Measurements from ENCODE around the gene GNA14. TPM values are rescaled to one million over a fixed set of nuclear protein-coding genes. Genes with fewer than 3 reads are reported as not detected.
"Not testable (repeated sequence)": the region's sequence is repeated elsewhere in the genome, so short reads cannot be mapped to it uniquely, and the experiment has no call there.

The GNA14 gene
- total RNA-seq = not detected

DNA sequence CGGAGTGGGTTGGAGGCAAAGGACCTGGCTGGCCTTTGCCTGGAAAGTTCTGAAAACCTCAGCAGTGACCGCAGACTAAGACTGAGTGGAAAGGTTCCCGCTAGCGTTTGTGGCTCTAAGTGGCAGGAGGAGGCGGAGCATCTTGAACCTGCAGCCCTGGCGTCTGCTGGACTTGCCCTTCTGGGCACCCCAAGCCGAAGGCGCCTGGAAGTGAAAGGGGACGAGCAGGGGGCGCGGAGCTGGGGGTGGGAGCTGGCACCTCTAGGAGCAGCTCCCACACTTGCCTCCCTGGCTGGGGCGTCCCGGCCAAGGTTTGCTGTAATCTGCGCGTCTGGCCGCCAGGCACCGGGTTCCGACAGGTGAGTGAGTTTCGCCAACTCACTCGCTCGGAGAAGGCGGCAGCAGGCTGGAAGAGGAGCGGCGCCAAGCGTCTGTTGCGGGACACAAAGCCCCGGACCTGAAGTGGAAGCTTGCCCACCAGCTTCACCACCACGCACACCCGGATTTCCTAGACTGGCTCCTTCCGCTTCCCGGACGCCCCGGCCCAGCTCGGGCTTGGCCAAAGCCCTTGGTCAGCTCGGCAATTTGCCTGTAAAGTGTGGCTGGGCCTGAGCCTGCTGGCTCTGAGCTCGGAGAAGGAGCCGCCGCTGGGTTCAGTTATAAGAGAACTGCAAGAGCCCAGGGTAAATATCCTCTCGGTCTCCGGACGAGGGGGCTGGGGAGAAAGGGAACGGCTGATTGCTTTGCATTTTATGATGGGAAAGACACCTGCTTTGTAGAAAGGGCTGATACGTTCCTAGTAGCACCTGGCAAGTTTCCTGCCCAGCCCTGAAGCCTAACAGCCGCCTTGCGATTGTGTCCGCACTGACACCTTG lies at the start of gene GNA14:
Gene GNA14 (minus strand): TSS at position 89 of the 875 bp plus-strand sequence. CDS start 529 bp downstream, outside the sequence.
- no peak for DNase-seq

DNA sequence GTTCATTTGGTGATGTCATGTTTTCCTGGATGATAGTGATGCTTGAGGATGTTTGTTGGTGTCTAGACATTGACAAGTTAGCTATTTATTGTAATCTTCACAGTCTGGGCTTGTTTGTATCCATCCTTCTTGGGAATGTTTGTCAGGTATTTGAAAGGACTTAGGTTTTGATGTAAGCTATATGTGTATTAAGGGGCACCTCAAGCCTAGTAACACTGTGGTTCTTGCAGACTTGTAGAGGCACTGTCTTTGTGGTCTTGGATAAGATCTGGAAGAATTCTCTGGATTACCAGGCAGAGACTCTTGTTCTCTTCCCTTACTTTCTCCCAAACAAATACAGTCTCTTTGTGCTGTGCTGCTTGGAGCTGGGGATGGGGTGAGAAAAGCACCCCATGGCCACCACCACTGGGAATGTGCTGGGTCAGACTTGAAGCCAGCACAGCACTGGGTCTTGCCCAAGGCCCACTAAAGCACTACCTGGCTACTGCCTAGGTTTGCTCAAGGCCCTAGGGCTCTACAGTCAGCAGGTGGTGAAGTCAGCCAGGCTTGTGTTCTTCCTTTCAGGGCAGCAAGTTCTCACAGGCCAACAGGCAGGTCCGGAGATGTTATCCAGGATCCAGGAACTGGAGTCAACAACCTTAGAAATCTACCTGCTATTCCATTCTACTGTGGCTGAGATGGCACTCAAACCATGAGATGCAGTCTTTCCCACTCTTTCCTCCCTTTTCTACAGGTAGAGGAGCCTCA lies 49.3 kb upstream of the GNA14 start:
- DNase-seq = no peak

DNA sequence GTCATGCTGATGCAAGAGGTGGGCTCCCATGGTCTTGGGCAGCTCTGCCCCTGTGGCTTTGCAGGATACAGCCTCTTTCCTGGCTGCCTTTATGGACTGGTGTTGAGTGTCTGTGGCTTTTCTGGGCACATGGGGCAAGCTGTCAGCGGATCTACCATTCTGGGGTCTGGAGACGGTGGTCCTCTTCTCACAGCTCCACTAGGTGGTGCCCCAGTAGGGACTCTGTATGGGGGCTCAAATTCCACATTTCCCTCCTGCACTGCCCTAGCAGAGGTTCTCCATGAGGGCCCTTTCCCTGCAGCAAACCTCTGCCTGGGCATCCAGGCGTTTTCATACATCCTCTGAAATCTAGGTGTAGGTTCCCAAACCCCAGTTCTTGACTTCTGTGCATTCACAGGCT lies 42.6 kb upstream of the GNA14 start:
- DNase-seq = not testable (repeated sequence)

DNA sequence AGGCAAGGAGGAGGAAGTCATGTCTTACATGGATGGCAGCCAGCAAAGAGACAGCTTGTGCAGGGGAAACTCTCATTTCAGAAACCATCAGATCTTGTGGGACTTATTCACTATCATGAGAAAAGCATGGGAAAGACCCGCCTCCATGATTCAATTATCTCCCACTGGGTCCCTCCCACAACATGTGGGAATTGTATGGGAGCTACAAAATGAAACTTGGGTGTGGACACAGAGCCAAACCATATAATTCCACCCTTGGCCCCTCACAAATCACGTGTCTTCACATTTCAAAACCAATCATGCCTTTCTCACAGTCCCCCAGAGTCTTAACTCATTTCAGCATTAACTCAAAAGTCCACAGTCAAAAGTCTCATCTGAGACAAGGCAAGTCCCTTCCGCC lies 42.0 kb upstream of the GNA14 start:
- not testable (repeated sequence) for DNase-seq

DNA sequence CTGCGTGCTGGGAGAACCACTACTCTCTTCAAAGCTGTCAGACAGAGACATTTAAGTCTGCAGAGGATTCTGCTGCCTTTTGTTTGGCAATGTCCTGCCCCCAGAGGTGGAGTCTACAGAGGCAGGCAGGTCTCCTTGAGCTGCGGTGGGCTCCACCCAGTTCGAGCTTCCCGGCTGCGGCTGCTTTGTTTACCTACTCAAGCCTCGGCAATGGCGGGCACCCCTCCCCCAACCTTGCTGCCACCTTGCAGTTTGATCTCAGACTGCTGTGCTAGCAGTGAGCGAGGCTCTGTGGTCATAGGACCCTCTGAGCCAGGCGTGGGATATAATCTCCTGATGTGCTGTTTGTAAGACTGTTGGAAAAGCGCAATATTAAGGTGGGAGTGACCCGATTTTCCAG lies 39.6 kb upstream of the GNA14 start:
- not testable (repeated sequence) for DNase-seq

DNA sequence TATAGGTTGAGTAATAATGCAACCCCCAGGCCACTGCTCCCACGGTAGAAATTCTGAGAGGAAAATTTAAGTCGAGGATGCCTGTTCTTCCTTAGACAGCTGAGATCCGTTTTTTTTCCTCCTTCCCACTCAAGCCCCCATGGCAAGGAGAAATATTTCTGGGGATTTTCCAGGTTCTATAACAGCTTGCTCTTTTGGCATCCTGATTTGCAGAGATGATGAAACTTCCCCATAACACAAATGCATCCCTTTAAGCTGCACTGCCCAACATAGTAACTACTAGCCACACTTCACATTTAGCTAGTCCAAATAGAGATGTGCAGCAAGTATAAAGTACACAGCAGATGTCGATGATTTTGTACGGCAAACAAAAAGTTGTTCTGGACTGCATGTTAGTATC lies 32.5 kb upstream of the GNA14 start:
- DNase-seq = no peak

DNA sequence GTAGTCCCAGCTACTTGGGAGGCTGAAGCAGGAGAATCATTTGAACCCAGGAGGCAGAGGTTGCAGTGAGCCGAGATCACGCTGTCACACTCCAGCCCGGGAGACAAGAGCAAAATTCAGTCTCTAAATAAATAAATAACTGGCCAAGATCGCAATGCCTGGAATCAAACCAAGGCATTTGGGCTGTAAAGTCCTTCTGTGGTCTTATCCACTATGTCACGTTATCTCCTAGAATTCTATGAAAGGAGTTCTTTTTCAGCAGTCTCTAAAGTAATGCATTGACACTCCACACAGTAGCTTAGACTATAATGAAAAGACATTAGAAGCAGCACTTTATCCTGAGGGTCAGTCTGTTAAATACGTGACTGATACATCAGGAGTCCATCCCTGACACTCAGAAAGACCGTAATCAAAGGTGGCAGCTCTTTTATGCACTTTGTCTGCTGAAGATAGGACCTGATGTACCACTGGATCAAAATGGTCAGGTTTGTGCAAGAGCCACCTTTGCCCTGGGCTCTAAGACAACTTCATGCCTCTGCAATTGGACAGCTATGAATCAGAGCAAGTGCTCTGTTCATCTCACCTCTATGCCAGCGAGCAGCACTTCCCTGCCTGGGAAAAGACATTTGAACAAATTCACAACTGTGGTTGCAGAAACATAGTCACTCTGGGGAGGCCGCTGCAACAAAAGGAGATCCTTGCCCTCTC lies 31.7 kb upstream of the GNA14 start:
- DNase-seq = no peak

DNA sequence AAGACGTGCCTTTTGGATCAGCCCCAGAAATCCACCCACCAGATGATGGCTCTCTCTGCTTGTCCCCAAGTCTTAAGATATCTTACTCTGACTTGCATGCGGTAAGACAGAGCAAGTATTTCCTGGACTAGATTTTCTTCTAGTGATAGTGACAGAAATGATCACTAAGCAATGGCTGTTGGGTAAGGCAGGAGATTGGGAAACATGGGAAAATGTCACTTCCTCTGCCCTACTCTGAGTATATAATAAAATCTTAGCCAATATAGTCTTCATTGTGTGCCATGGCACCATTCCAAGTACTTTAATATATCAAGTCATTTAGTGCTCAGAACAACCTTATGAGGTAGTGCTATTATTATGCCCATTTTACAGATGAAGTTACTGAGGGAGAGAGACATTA lies 31.0 kb upstream of the GNA14 start:
- DNase-seq = no peak

DNA sequence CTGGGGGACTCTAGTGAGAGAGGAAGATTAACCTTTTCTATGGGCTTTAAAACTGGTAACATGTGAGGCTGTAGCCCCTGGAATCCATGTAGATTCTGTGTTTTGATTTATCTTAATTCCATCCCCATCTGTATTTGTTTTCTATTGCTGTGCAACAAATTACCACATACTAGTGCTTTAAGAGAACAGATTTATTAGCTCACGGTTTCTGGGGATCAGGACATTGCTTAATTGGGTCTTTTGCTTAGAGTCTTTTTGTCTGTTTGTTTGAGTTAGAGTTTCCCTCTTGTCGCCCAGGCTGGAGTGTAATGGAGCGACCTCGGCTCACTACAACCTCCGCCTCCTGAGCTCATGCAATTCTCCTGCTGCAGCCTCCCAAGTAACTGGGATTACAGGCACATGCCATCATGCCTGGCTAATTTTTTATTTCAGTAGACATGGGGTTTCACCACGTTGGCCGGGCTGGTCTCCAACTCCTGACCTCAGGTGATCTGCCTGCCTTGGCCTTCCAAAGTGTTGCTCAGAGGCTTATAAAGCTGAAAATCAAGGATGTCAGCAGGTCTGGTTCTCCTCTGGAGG lies 29.9 kb upstream of the GNA14 start:
- DNase-seq = no peak

DNA sequence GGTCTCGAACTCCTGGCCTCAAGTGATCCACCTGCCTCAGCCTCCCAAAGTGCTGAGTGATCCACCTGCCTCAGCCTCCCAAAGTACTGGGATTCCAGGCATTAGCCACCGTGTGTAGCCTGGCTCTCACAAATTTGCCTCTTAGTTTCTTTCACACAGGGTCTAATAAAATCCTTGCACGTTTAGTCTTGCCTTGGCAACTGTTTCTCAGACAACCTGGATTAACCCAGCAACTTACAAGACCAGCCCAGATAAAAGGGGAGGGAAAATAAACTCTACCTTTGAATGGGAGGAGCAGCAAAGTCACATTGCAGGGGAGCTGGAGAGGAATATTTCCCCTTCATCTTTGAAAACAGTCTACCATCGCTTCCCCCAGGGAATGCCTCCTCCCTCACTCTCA lies 29.3 kb upstream of the GNA14 start:
- DNase-seq = no peak

DNA sequence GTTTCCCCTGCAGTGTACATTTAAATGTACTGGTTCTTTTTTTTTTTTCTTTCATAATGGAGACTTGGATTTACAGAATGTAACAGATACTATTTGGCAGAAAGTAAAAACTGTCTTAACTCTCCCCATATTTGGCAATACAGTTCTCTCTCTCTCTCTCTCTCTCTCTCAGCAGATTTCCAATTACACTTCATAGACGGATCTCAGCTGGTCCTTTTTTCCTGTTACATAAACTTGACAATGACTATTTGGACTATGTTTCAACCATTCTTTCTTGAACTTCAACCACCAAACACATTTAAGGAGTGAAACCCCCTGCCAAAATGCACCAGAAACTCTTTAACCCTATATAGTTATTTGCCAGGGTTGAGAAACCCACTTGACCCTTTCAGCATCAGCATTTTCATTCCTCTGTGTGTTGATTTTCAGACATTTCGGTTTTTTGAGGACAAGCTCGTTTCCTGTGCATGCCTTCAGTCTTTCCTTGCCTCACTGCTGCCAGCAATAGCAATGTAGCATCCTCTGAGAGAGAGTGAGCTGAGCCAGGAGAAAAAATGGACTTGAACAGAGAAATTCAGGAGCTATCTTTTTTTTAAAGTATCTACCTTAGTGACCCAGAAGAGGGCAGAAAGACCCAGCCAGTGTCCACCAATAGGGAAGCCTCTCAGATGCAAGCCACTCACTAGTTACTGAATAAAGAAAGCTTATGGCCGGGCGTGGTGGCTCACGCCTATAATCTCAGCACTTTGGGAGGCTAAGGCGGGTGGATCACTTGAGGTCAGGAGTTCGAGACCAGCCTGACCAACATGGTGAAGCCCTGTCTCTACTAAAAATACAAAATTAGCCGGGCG lies 26.0 kb upstream of the GNA14 start:
- DNase-seq = no peak

DNA sequence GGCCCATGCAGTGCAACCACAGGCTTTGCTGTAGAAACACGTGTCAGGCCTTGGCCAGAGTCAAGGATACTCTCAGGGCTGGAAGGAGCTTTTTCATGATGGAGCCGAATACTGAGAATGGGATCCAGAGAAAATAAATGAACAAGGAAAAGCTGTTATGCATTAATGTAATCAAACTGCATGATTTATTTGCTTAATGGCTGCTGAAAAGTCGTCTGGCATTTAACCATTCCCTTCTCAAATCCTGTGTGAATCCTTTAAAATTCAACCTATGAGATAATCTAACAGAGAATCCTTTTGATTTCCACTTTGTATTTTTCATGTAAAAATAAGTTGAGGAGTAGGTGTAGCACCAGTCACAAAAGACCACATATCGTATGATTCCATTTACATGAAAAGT lies 24.1 kb upstream of the GNA14 start:
- DNase-seq = no peak

DNA sequence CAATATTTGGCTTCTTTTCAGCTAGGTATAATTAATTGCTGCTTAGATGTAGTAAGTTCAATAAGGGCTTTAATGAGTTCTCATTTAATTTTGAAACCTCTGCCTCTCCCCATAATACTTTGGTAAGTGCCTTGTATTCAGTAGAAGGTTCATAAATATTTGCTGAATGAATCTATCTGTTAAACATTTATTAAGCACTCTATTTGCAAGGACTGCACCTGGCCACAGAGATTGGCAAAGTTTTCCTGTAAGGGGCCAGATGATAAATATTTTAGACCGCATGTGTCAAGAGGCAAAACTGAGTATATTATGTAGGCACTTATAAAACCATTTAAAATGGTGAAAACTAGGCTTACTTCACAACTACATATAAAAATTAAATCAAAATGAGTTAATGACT lies 19.0 kb upstream of the GNA14 start:
- no peak for DNase-seq

DNA sequence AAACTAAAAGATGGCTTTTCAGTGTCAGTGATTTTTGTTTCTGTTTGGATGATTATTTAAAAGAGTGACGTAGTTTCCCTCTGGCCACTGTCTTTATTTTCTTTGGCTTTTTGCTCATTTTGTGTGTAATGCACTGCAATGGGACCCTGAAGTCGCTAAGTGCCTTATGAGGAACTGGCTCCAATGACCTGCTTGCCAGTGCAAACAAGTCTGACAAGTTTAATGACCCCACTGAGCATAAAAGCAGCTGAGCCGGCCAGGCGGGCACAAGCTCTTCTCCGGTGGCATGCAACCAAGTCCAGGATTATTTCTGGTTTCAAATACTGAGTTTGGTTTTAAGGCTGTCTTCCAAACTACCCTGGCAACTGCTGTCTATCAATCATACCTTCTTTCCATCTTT lies 15.6 kb upstream of the GNA14 start:
- no peak for DNase-seq

DNA sequence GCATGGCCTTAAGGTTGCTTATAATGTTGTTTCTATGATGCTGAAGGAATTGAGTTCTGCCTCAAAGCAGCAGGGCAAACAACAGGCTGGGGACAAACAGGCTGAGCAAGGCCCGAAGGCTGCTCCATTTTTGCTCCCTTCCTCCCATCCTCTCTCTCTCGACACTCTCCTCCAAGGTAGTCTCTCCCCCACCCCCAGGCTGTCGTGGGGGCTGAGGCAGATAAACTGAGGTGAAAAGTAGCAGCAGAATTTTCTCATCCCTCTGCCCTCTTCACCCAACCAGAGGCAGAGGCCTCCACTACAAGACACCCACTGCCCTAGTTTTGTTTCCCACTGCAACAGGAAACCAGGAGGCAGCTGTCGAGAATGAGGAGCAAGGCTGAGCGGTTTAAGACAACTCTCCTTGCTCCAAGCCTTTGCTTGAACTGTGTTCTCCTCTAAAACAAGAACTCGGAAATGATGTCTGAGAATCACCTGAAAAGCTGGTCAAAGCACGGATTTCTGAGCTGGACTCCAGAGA lies 13.5 kb upstream of the GNA14 start:
- DNase-seq = no peak

DNA sequence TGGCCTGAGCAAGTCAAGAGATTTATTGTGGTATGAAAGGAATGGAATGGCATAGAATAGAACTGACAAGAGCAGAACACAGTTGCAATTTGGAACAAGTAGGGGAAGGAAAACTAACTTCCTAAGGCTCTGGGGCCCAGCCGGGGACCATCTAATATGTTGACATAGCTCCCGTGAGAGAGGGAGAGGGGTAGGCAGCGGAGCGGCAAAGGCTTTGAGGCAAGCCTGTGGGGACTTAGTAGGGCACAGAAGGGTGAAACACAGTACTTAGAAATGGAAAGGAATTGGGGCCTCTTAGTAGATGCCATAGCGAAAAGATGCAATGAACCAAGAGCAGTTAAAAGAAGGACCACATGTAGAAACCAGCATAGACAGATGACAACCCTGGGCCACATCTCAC lies 11.8 kb upstream of the GNA14 start:
- DNase-seq = no peak

DNA sequence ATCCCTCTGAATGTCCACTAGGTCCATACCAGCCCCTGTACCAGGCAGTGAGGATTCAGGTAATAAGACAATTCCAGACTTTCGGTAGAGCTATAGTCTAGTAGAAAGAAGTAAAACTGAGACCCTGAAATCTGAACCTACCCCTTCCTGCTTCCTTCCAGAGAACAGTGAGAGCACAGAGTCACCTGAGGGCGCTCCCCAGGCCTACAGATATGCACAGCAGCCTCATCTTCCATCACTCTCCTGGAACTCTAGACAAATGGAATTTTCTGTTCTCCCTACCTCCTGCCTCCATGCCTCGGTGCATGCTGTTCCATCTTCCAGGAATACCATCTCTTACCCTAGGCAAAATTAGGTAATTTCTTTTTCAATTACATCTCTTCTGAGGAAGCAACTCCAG lies 3.1 kb upstream of the GNA14 start:
- no peak for DNase-seq

DNA sequence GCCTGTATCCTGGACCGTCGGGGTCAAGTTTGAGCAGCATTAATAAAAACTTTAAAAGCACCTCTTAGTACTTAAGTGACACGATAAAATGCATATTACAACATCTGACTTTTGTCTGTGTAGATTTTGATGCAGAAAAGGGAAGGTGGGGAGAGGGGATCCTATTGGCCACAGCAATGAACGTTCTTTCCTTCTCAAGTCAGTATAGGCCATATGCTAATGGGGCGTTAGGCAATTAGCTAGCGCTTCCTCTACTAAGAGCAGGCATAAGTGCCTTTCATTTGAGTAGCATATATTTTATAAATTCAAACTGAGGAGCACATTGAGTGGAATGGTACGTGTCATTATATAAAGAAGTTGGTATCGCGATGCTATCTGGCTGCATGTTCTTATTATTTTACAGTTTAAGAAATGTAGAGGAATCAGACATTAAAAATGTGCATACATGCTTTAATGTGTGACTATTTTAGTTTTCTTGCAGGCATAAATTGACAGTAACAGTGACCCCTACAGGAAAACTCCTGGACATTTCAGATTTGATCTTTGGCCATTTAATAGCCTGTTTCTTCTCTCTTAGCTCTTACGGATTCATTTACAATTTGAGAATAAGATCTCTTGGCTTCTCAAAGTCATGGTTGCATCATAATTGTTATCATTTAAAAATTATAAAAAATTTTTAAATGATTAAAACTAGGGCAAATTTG lies 1.1 kb upstream of the GNA14 start:
- no peak for DNase-seq

DNA sequence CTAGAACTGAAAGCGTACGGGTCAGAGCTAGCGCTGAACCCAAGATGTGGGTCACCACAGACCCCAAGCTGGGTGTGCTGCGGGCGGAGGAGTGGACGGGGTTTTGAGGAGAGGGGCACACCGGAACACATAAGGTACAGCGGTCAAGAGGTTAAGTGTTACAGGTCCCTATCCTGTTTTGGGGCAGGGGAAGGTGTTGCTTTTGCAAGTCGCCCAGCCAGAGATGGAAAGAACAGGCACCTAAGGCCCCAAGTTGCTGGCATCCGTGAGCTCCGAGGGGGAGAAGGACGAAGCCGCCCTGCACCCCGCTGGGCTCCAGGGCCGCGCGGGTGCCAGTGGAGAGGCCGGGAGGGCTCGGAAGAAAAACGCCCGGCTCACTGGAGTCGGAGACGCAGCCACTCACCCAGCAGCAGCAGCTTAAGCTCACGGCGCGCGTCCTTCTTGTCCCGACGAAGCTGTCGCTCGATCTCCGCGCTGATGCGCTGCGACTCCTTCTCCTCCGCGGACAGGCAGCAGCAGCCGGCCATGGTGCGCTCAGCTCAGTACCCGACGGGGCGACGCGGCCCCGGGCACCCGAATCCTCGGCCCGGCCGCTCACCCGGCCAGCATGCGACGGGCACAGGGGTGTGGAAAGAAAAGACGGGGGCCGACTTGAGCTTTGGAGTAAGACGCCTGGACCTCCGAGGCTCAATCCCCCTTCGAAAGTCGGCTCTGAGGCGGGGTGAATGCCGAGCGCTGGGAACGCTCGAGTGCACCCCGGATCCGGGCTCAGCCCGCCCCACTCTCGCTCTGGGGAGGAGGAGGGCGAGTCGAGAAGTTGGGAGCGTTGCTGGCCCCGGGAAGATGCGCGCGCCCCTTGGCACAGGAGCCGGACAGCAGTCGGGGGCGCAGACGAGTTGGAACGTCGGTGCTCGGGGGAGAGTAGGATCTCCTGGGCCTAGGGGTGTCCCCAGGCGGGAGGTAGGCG lies 572 bp downstream of the GNA14 start:
- DNase-seq = no peak

DNA sequence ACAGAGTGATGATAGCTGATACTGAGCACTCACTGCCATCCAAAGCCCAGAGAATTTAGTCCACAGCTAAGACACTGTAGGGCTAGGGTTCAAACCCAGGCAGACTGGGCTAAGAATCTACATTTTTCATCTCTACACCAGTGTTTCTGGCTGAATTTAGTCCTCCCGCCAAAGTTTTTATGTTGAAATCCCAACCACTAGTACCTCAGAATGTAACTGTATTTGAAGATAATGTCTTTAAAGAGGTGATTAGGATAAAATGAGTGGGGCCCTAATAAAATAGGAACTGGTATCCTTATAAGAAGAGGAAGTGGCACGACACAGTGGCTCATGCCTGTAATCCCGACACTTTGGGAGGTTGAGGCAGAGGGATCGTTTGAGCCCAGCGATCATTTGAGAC lies 4.3 kb downstream of the GNA14 start:
- no peak for DNase-seq

Data from effector CD4-positive, alpha-beta T cell (primary cell).